Measurements from ENCODE around the gene ADGRB3. TPM values are rescaled to one million over a fixed set of nuclear protein-coding genes. Genes with fewer than 3 reads are reported as not detected.

ADGRB3 gene
- total and polyA plus RNA-seq, 2 experiments from 2014 or later: 1.2 to 1.4 TPM

- Histone ChIP-seq H3K36me3 (no peaks in the 10 kb centered on the region), H3K9me3 (ENCODE audit: low read depth) (no peaks in the 10 kb centered on the region), H3K27me3 (no peaks in the 10 kb centered on the region), H3K27ac (no peak overlapping the region), H3K4me1 (ENCODE audit: low read depth) (peaks cover 5% of the 10 kb centered on the region), H3K4me3 (no peak overlapping the region)
- no peak for DNase-seq (ENCODE audit: low read depth in 1 of 2, low spot score in 1 of 2)
- TF ChIP-seq CTCF (IDR thresholded peaks at IDR 0.05; ENCODE audit: low read depth, low read length): no peak
These were observed 18.1 kb downstream of the ADGRB3 start for GRCh38 chr6:68653074-68653705.

- DNase-seq (ENCODE audit: low read depth in 1 of 2, low spot score in 1 of 2): no peak
- Histone ChIP-seq H3K36me3 (no peaks in the 10 kb centered on the region), H3K9me3 (ENCODE audit: low read depth) (no peaks in the 10 kb centered on the region), H3K4me1 (ENCODE audit: low read depth) (peaks cover 5% of the 10 kb centered on the region), H3K27ac (no peak overlapping the region), H3K27me3 (no peaks in the 10 kb centered on the region), H3K4me3 (no peak overlapping the region)
- TF ChIP-seq CTCF (IDR thresholded peaks at IDR 0.05; ENCODE audit: low read depth, low read length): no peak
These were observed 18.6 kb downstream of the ADGRB3 start for GRCh38 chr6:68653706-68654089.

GRCh38 chr6:68654134-68654533, 19.1 kb downstream of the ADGRB3 start:
- Histone ChIP-seq H3K36me3 (no peaks in the 10 kb centered on the region), H3K4me1 (ENCODE audit: low read depth) (peaks cover 5% of the 10 kb centered on the region), H3K9me3 (ENCODE audit: low read depth) (no peaks in the 10 kb centered on the region), H3K4me3 (no peak overlapping the region), H3K27me3 (no peaks in the 10 kb centered on the region), H3K27ac (no peak overlapping the region)
- TF ChIP-seq CTCF (IDR thresholded peaks at IDR 0.05; ENCODE audit: low read depth, low read length): no peak
- no peak for DNase-seq (ENCODE audit: low read depth in 1 of 2, low spot score in 1 of 2)

GRCh38 chr6:68655028-68655427, 19.9 kb downstream of the ADGRB3 start:
- H3K9me3 ChIP-seq (ENCODE audit: low read depth): no peaks in the 10 kb centered on the region
- no peak overlapping the region for H3K27ac ChIP-seq
- no peaks in the 10 kb centered on the region for H3K36me3 ChIP-seq
- H3K4me3 ChIP-seq: no peak overlapping the region
- no peaks in the 10 kb centered on the region for H3K27me3 ChIP-seq
- peaks cover 5% of the 10 kb centered on the region for H3K4me1 ChIP-seq (ENCODE audit: low read depth)
- DNase-seq (ENCODE audit: low read depth in 1 of 2, low spot score in 1 of 2): no peak
- TF ChIP-seq CTCF (IDR thresholded peaks at IDR 0.05; ENCODE audit: low read depth, low read length): no peak

- Histone ChIP-seq H3K9me3 (ENCODE audit: low read depth) (no peaks in the 10 kb centered on the region), H3K4me1 (ENCODE audit: low read depth) (peaks cover 5% of the 10 kb centered on the region)
- TF ChIP-seq CTCF (IDR thresholded peaks at IDR 0.05; ENCODE audit: low read depth, low read length): no peak
These were observed 22.5 kb downstream of the ADGRB3 start for GRCh38 chr6:68657374-68658139.

More at GRCh38 chr6:68657374-68658139, 22.5 kb downstream of the ADGRB3 start:
- no peak overlapping the region for H3K27ac ChIP-seq
- H3K27me3 ChIP-seq: no peaks in the 10 kb centered on the region
- no peak overlapping the region for H3K4me3 ChIP-seq
- DNase-seq (ENCODE audit: low read depth in 1 of 2, low spot score in 1 of 2): no peak
- no peaks in the 10 kb centered on the region for H3K36me3 ChIP-seq
